C4-2B (cell line): ENCODE results near the gene RMI1.

Experiments used
- CTCF ChIP-seq: fragments of 450-650 bp; conservative IDR thresholded peaks from 2 replicates; pipeline ENCODE4 v1.5.1; 2017; ENCODE audit warnings: mild to moderate bottlenecking
- ZFX ChIP-seq: fragments of 450-650 bp; IDR thresholded peaks from 2 replicates; pipeline ENCODE4 v1.6.1; 2017

- TF ChIP-seq CTCF = no peak
- TF ChIP-seq ZFX = no peak
These were observed 46.8 kb upstream of the RMI1 start for GRCh38 chr9:83933790-83934189.
